SK-N-SH treated with all-trans-retinoic acid at 6 μM for 48 hours (cell line): Measurements from ENCODE around the gene BMPR1B.

Experiments used
- ATAC-seq: fragments of 200-7000 bp; cut with Tn5 transposase; 3 replicates; pipeline ENCODE4 v1.9.1; 2020; ENCODE audit warnings: mild to moderate bottlenecking, moderate library complexity
- ARNTL ChIP-seq: fragments of 450-650 bp; formaldehyde crosslinking; IDR thresholded peaks from 2 replicates; pipeline ENCODE4 v1.5.0; 2020; ENCODE audit warnings: low read depth, mild to moderate bottlenecking, moderate library complexity, borderline replicate concordance
- BACH2 ChIP-seq: fragments of 250-450 bp; sonication (Bioruptor Pico); IDR thresholded peaks from 2 replicates; pipeline ENCODE4 v1.9.0; 2021; ENCODE audit warnings: mild to moderate bottlenecking, borderline replicate concordance
- CREB5 ChIP-seq: fragments of 250-450 bp; sonication (Bioruptor Pico); IDR thresholded peaks from 2 replicates; pipeline ENCODE4 v1.5.1; 2020; ENCODE audit warnings: low read depth, mild to moderate bottlenecking, moderate library complexity
- CSDC2 ChIP-seq: fragments of 250-450 bp; sonication (Bioruptor Pico); IDR thresholded peaks from 2 replicates; pipeline ENCODE4 v1.5.0; 2020; ENCODE audit warnings: mild to moderate bottlenecking, moderate library complexity
- CSRNP3 ChIP-seq: fragments of 250-450 bp; sonication (Bioruptor Pico); IDR thresholded peaks from 2 replicates; pipeline ENCODE4 v1.5.1; 2021; ENCODE audit warnings: mild to moderate bottlenecking, moderate library complexity
- ESRRG ChIP-seq: fragments of 250-450 bp; sonication (Bioruptor Pico); IDR thresholded peaks from 2 replicates; pipeline ENCODE4 v1.6.1; 2021; ENCODE audit warnings: mild to moderate bottlenecking
- GLIS3 ChIP-seq: fragments of 250-450 bp; sonication (Bioruptor Pico); IDR thresholded peaks from 2 replicates; pipeline ENCODE4 v1.5.0; 2020; ENCODE audit warnings: mild to moderate bottlenecking, moderate library complexity
- ISL1 ChIP-seq: fragments of 250-450 bp; sonication (Bioruptor Pico); IDR thresholded peaks from 2 replicates; pipeline ENCODE4 v2.1.2; 2022; ENCODE audit warnings: mild to moderate bottlenecking, moderate library complexity
- OSR1 ChIP-seq: fragments of 250-450 bp; sonication (Bioruptor Pico); IDR thresholded peaks from 2 replicates; pipeline ENCODE4 v1.8.0; 2022; ENCODE audit warnings: moderate library complexity, mild to moderate bottlenecking, inconsistent platforms
- PATZ1 ChIP-seq: fragments of 250-450 bp; sonication (Bioruptor Pico); IDR thresholded peaks from 2 replicates; pipeline ENCODE4 v1.8.0; 2020; ENCODE audit warnings: mild to moderate bottlenecking, moderate library complexity, borderline replicate concordance
- POU6F1 ChIP-seq: fragments of 250-450 bp; sonication (Bioruptor Pico); IDR thresholded peaks from 2 replicates; pipeline ENCODE4 v1.8.0; 2021; ENCODE audit warnings: low read depth, mild to moderate bottlenecking, moderate library complexity, borderline replicate concordance
- PPARA ChIP-seq: fragments of 250-450 bp; sonication (Bioruptor Pico); IDR thresholded peaks from 2 replicates; pipeline ENCODE4 v1.5.0; 2020; ENCODE audit warnings: mild to moderate bottlenecking, borderline replicate concordance
- SNAI2 ChIP-seq: fragments of 250-450 bp; sonication (Bioruptor Pico); IDR thresholded peaks from 2 replicates; pipeline ENCODE4 v1.5.0; 2020; ENCODE audit warnings: mild to moderate bottlenecking, moderate library complexity
- TCF4 ChIP-seq: fragments of 250-450 bp; sonication (Bioruptor Pico); IDR thresholded peaks from 2 replicates; pipeline ENCODE4 v1.8.0; 2021; ENCODE audit warnings: mild to moderate bottlenecking, moderate library complexity, borderline replicate concordance
- TOX ChIP-seq: fragments of 250-450 bp; sonication (Bioruptor Pico); IDR thresholded peaks from 2 replicates; pipeline ENCODE4 v1.8.0; 2021; ENCODE audit warnings: mild to moderate bottlenecking, moderate library complexity, borderline replicate concordance
- ZC3H10 ChIP-seq: fragments of 250-450 bp; sonication (Bioruptor Pico); IDR thresholded peaks from 2 replicates; pipeline ENCODE4 v1.5.1; 2021; ENCODE audit warnings: mild to moderate bottlenecking, moderate library complexity
- ZFP3 ChIP-seq: fragments of 250-450 bp; sonication (Bioruptor Pico); IDR thresholded peaks from 2 replicates; pipeline ENCODE4 v1.5.0; 2020; ENCODE audit warnings: mild to moderate bottlenecking, moderate library complexity
- ZFP30 ChIP-seq: fragments of 450-650 bp; formaldehyde crosslinking; IDR thresholded peaks from 2 replicates; pipeline ENCODE4 v1.5.0; 2022; ENCODE audit warnings: mild to moderate bottlenecking, moderate library complexity
- ZNF565 ChIP-seq: fragments of 450-650 bp; formaldehyde crosslinking; conservative IDR thresholded peaks from 2 replicates; pipeline ENCODE4 v1.5.0; 2020; ENCODE audit warnings: low read depth, mild to moderate bottlenecking, moderate library complexity
- ZNF70 ChIP-seq: fragments of 450-650 bp; formaldehyde crosslinking; IDR thresholded peaks from 2 replicates; pipeline ENCODE4 v1.5.0; 2020; ENCODE audit warnings: mild to moderate bottlenecking, moderate library complexity
- ZNF8 ChIP-seq: fragments of 450-650 bp; formaldehyde crosslinking; IDR thresholded peaks from 2 replicates; pipeline ENCODE4 v1.5.0; 2020; ENCODE audit warnings: mild to moderate bottlenecking, moderate library complexity

BMPR1B gene

GRCh38 chr4:95004912-95005311 lies 247.2 kb downstream of the BMPR1B start:
- no peak for TF ChIP-seq TCF4 (CRISPR knock-in tag)
- TF ChIP-seq CSRNP3 (CRISPR knock-in tag), result no peak
- TF ChIP-seq ESRRG (CRISPR knock-in tag), result no peak
- TF ChIP-seq ISL1, result no peak
- TF ChIP-seq CREB5 (CRISPR knock-in tag), result no peak
- TF ChIP-seq ZNF565 (CRISPR knock-in tag), result no peak
- TF ChIP-seq PPARA (CRISPR knock-in tag), result no peak
- no peak for TF ChIP-seq TOX
- TF ChIP-seq, all 23 proteins: peak for 0
- ATAC-seq, result no peak

GRCh38 chr4:95007998-95008397 lies 250.2 kb downstream of the BMPR1B start:
- no peak for TF ChIP-seq BACH2 (CRISPR knock-in tag)
- TF ChIP-seq CSDC2 (CRISPR knock-in tag), result no peak
- no peak for TF ChIP-seq POU6F1 (CRISPR knock-in tag)
- TF ChIP-seq ZFP3 (CRISPR knock-in tag), result no peak
- TF ChIP-seq ESRRG (CRISPR knock-in tag), result no peak
- TF ChIP-seq GLIS3, result no peak
- no peak for TF ChIP-seq ZNF70 (CRISPR knock-in tag)
- TF ChIP-seq CREB5 (CRISPR knock-in tag), result no peak
- TF ChIP-seq TOX, result no peak
- TF ChIP-seq TCF4 (CRISPR knock-in tag), result no peak
- ATAC-seq, result no peak

GRCh38 chr4:95013236-95013635 lies 255.5 kb downstream of the BMPR1B start:
- TF ChIP-seq TCF4 (CRISPR knock-in tag) (no peak), TOX (no peak), ZC3H10 (CRISPR knock-in tag) (no peak), CSRNP3 (CRISPR knock-in tag) (no peak), ZNF565 (CRISPR knock-in tag) (no peak), ARNTL (CRISPR knock-in tag) (no peak), ZFP3 (CRISPR knock-in tag) (no peak), ZFP30 (no peak), ZNF8 (CRISPR knock-in tag) (no peak), BACH2 (CRISPR knock-in tag) (no peak), GLIS3 (no peak), CSDC2 (CRISPR knock-in tag) (no peak), OSR1 (CRISPR knock-in tag) (no peak), POU6F1 (CRISPR knock-in tag) (no peak), PATZ1 (CRISPR knock-in tag) (no peak), SNAI2 (CRISPR knock-in tag) (no peak), ISL1 (no peak)
- ATAC-seq, result no peak
